ENCODE measurements around the gene PCDHA6.
"Not testable (repeated sequence)": the region's sequence is repeated elsewhere in the genome, so short reads cannot be mapped to it uniquely, and the experiment has no call there.

Gene PCDHA6

GRCh38 chr5:140795259-140795641 is 32.5 kb upstream of the PCDHA6 start:
- no peak for DNase-seq (ENCODE audit: low spot score)
- in situ Hi-C loops (cut with MboI; ENCODE audit: low sequenced_read_pairs, unreplicated experiment), result no loop called here
- TF ChIP-seq CTCF (IDR thresholded peaks at IDR 0.05; ENCODE audit: borderline replicate concordance, control extremely low read depth, extremely low read depth, insufficient read depth, missing control alignments), result no peak

- in situ Hi-C loops (cut with MboI; ENCODE audit: low sequenced_read_pairs, unreplicated experiment); DNase-seq (ENCODE audit: low spot score): not testable (repeated sequence)
Measured at GRCh38 chr5:140796072-140796717, 31.6 kb upstream of the PCDHA6 start.

GRCh38 chr5:140796718-140797095 is 31.1 kb upstream of the PCDHA6 start:
- no peak for TF ChIP-seq CTCF (IDR thresholded peaks at IDR 0.05; ENCODE audit: borderline replicate concordance, control extremely low read depth, extremely low read depth, insufficient read depth, missing control alignments)
- in situ Hi-C loops (cut with MboI; ENCODE audit: low sequenced_read_pairs, unreplicated experiment), result no loop called here

GRCh38 chr5:140800816-140801493 is 26.8 kb upstream of the PCDHA6 start, which contains the start of gene PCDHA3:
TSS of gene PCDHA3 (plus strand) at chr5:140801057.
- TF ChIP-seq CTCF (IDR thresholded peaks at IDR 0.05; ENCODE audit: borderline replicate concordance, control extremely low read depth, extremely low read depth, insufficient read depth, missing control alignments), result no peak
- DNase-seq (ENCODE audit: low spot score), result no peak
- in situ Hi-C loops (cut with MboI; ENCODE audit: low sequenced_read_pairs, unreplicated experiment), result no loop called here

More at GRCh38 chr5:140796718-140797095, 31.1 kb upstream of the PCDHA6 start:
- no peak for DNase-seq (ENCODE audit: low spot score)

GRCh38 chr5:140801494-140801841 is 26.3 kb upstream of the PCDHA6 start:
- no peak for TF ChIP-seq CTCF (IDR thresholded peaks at IDR 0.05; ENCODE audit: borderline replicate concordance, control extremely low read depth, extremely low read depth, insufficient read depth, missing control alignments)
- DNase-seq (ENCODE audit: low spot score), result no peak
- in situ Hi-C loops (cut with MboI; ENCODE audit: low sequenced_read_pairs, unreplicated experiment), result no loop called here

- in situ Hi-C loops (cut with MboI; ENCODE audit: low sequenced_read_pairs, unreplicated experiment); DNase-seq (ENCODE audit: low spot score): not testable (repeated sequence)
Measured at GRCh38 chr5:140802381-140802780, 25.4 kb upstream of the PCDHA6 start.

GRCh38 chr5:140802781-140803271 is 24.9 kb upstream of the PCDHA6 start:
- DNase-seq (ENCODE audit: low spot score), result no peak
- TF ChIP-seq CTCF (IDR thresholded peaks at IDR 0.05; ENCODE audit: borderline replicate concordance, control extremely low read depth, extremely low read depth, insufficient read depth, missing control alignments), result no peak
- in situ Hi-C loops (cut with MboI; ENCODE audit: low sequenced_read_pairs, unreplicated experiment), result no loop called here

Data from GM13976 (cell line).